HG03039 (cell line): ENCODE data around the gene NDNF.

Experiments used
- ATAC-seq: cut with Tn5 transposase; IDR thresholded peaks from one replicate; pipeline ENCODE4 v1.9.1; 2021; ENCODE audit warnings: mild to moderate bottlenecking, moderate library complexity; ENCODE audit not compliant: unreplicated experiment

NDNF gene

GRCh38 chr4:121016611-121017010 is 55.7 kb downstream of the NDNF start:
- ATAC-seq = no peak

GRCh38 chr4:121015421-121015820 is 56.9 kb downstream of the NDNF start:
- no peak for ATAC-seq

- ATAC-seq = no peak
Observed at GRCh38 chr4:121014544-121014943, 57.8 kb downstream of the NDNF start.

GRCh38 chr4:121011780-121012340 is 60.5 kb downstream of the NDNF start:
- ATAC-seq = no peak

- no peak for ATAC-seq
Observed at GRCh38 chr4:121011138-121011537, 61.2 kb downstream of the NDNF start.

- ATAC-seq = no peak
Observed at GRCh38 chr4:121009578-121010478, 62.5 kb downstream of the NDNF start.

- ATAC-seq = no peak
Observed at GRCh38 chr4:121007660-121008059, 64.7 kb downstream of the NDNF start.

- no peak for ATAC-seq
Observed at GRCh38 chr4:121003863-121004262, 68.5 kb downstream of the NDNF start.

- ATAC-seq = no peak
Observed at GRCh38 chr4:120995266-120996010, 76.9 kb downstream of the NDNF start.

GRCh38 chr4:120994521-120994920 is 77.8 kb downstream of the NDNF start:
- ATAC-seq = no peak

GRCh38 chr4:120991885-120992284 is 80.5 kb downstream of the NDNF start:
- ATAC-seq = no peak

- no peak for ATAC-seq
Observed at GRCh38 chr4:120990246-120990645, 82.1 kb downstream of the NDNF start.
